H9 (cell line): Measurements from ENCODE around the gene GCSH. TPM values are rescaled to one million over a fixed set of nuclear protein-coding genes. Genes with fewer than 3 reads are reported as not detected.

Experiments used
- DNase-seq: peaks from one replicate; pipeline ENCODE4 v3.0.0-alpha.2; 2017
- H2AFZ ChIP-seq: one replicate; pipeline ENCODE4 v1.6.1; 2013; ENCODE audit warnings: mild to moderate bottlenecking, low read length, control low read depth, moderate library complexity
- H2AK5ac ChIP-seq: 2 replicates; pipeline ENCODE4 v1.6.1; 2013; ENCODE audit warnings: low read length, control low read depth, mixed read lengths; ENCODE audit not compliant: insufficient read length
- H2BK120ac ChIP-seq: one replicate; pipeline ENCODE4 v1.6.1; 2013; ENCODE audit warnings: low read depth, mild to moderate bottlenecking, low read length, control low read depth, inconsistent platforms; ENCODE audit not compliant: poor library complexity, severe bottlenecking
- H2BK12ac ChIP-seq: 2 replicates; pipeline ENCODE4 v1.6.1; 2013; ENCODE audit warnings: low read length, control low read depth, mixed read lengths, low read depth; ENCODE audit not compliant: insufficient read length
- H2BK15ac ChIP-seq: 2 replicates; pipeline ENCODE4 v1.6.1; 2013; ENCODE audit warnings: low read depth, low read length, control low read depth
- H2BK20ac ChIP-seq: one replicate; pipeline ENCODE4 v1.6.1; 2013; ENCODE audit warnings: low read depth, mild to moderate bottlenecking, low read length, control low read depth, inconsistent platforms; ENCODE audit not compliant: poor library complexity, severe bottlenecking
- H2BK5ac ChIP-seq: 2 replicates; pipeline ENCODE4 v1.6.1; 2013; ENCODE audit warnings: low read length, control low read depth, mixed read lengths; ENCODE audit not compliant: insufficient read length
- H3K14ac ChIP-seq: 2 replicates; pipeline ENCODE4 v1.6.1; 2013; ENCODE audit warnings: low read length, control low read depth; ENCODE audit not compliant: insufficient read depth
- H3K18ac ChIP-seq: 2 replicates; pipeline ENCODE4 v1.6.1; 2013; ENCODE audit warnings: low read depth, mild to moderate bottlenecking, mixed read lengths, low read length, control low read depth; ENCODE audit not compliant: insufficient read length
- H3K23ac ChIP-seq: 2 replicates; pipeline ENCODE4 v1.6.1; 2013; ENCODE audit warnings: low read length, control low read depth, mixed read lengths, low read depth; ENCODE audit not compliant: insufficient read length
- H3K23me2 ChIP-seq: 2 replicates; pipeline ENCODE4 v1.6.1; 2013; ENCODE audit warnings: low read depth, mild to moderate bottlenecking, mixed read lengths, low read length, control low read depth; ENCODE audit not compliant: insufficient read length, poor library complexity, severe bottlenecking
- H3K27ac ChIP-seq: 2 replicates; pipeline ENCODE4 v1.5.1; 2013; ENCODE audit warnings: low read length, control low read depth, mixed read lengths, low read depth; ENCODE audit not compliant: insufficient read length
- H3K27me3 ChIP-seq: 2 replicates; pipeline ENCODE4 v1.6.1; 2013; ENCODE audit warnings: low read length, control low read depth, inconsistent platforms; ENCODE audit not compliant: insufficient read depth
- H3K4ac ChIP-seq: 2 replicates; pipeline ENCODE4 v1.6.1; 2013; ENCODE audit warnings: low read depth, mild to moderate bottlenecking, control low read depth, inconsistent platforms, low read length, moderate library complexity
- H3K4me1 ChIP-seq: 2 replicates; pipeline ENCODE4 v1.6.1; 2013; ENCODE audit warnings: low read length, control low read depth, inconsistent platforms; ENCODE audit not compliant: insufficient read depth
- H3K4me2 ChIP-seq: 2 replicates; pipeline ENCODE4 v1.6.1; 2013; ENCODE audit warnings: low read length, control low read depth, mixed read lengths; ENCODE audit not compliant: insufficient read length, insufficient read depth
- H3K56ac ChIP-seq: 2 replicates; pipeline ENCODE4 v1.6.1; 2013; ENCODE audit warnings: low read depth, mild to moderate bottlenecking, mixed read lengths, low read length, control low read depth; ENCODE audit not compliant: insufficient read length
- H3K79me1 ChIP-seq: 2 replicates; pipeline ENCODE4 v1.6.1; 2013; ENCODE audit warnings: low read depth, mild to moderate bottlenecking, moderate library complexity, low read length, control low read depth, inconsistent platforms; ENCODE audit not compliant: insufficient read depth, poor library complexity, severe bottlenecking
- H3K79me2 ChIP-seq: 2 replicates; pipeline ENCODE4 v1.6.1; 2013; ENCODE audit warnings: low read length, control low read depth, inconsistent platforms; ENCODE audit not compliant: insufficient read depth
- H3K9ac ChIP-seq: 2 replicates; pipeline ENCODE4 v1.6.1; 2013; ENCODE audit warnings: low read length, control low read depth, mixed read lengths; ENCODE audit not compliant: insufficient read length; ENCODE audit errors: extremely low read depth
- H3K9me3 ChIP-seq: one replicate; pipeline ENCODE4 v1.6.1; 2013; ENCODE audit warnings: low read depth, low read length, inconsistent platforms; ENCODE audit not compliant: control insufficient read depth
- H3T11ph ChIP-seq: one replicate; pipeline ENCODE4 v1.6.1; 2013; ENCODE audit warnings: mild to moderate bottlenecking, low read length, control low read depth, inconsistent platforms
- H4K20me1 ChIP-seq: one replicate; pipeline ENCODE4 v1.6.1; 2013; ENCODE audit not compliant: control insufficient read depth, insufficient read length, insufficient read depth
- H4K5ac ChIP-seq: 2 replicates; pipeline ENCODE4 v1.6.1; 2013; ENCODE audit warnings: low read depth, mild to moderate bottlenecking, mixed read lengths, low read length, control low read depth; ENCODE audit not compliant: insufficient read length
- H4K8ac ChIP-seq: replicated peaks from 2 replicates; pipeline ENCODE4 v1.6.1; 2013; ENCODE audit warnings: low read length, control low read depth, mixed read lengths, low read depth; ENCODE audit not compliant: insufficient read length
- H4K91ac ChIP-seq: 2 replicates; pipeline ENCODE4 v1.6.1; 2013; ENCODE audit warnings: low read depth, mild to moderate bottlenecking, moderate library complexity, mixed read lengths, low read length, control low read depth; ENCODE audit not compliant: insufficient read length
- H3K27ac Mint-ChIP-seq, 3 experiments: 2 replicates in 2 of 3; 3 replicates in 1 of 3; pipeline ENCODE4 v1.8.0; 2020 to 2021; ENCODE audit warnings: mixed read lengths in 3 of 3, mild to moderate bottlenecking in 1 of 3, moderate library complexity in 1 of 3
- H3K27me3 Mint-ChIP-seq: 2 replicates; pipeline ENCODE4 v1.8.0; 2021; ENCODE audit warnings: low read depth, mild to moderate bottlenecking, moderate library complexity, mixed read lengths
- H3K36me3 Mint-ChIP-seq, 3 experiments: 2 replicates in 2 of 3; 3 replicates in 1 of 3; pipeline ENCODE4 v1.8.0; 2020 to 2021; ENCODE audit warnings: low read depth in 3 of 3, mixed read lengths in 3 of 3; ENCODE audit not compliant: insufficient read depth in 1 of 3
- H3K4me1 Mint-ChIP-seq, 2 experiments: 2 replicates each; pipeline ENCODE4 v1.8.0; 2020; ENCODE audit warnings: mixed read lengths in 2 of 2
- H3K4me3 Mint-ChIP-seq, 2 experiments: 2 replicates in 1 of 2; 3 replicates in 1 of 2; pipeline ENCODE4 v1.8.0; 2020 to 2021; ENCODE audit warnings: mild to moderate bottlenecking in 2 of 2, mixed read lengths in 2 of 2, moderate library complexity in 1 of 2
- H3K9me3 Mint-ChIP-seq, 2 experiments: 2 replicates in 1 of 2; 3 replicates in 1 of 2; pipeline ENCODE4 v1.8.0; 2020; ENCODE audit warnings: mild to moderate bottlenecking in 2 of 2, mixed read lengths in 2 of 2, moderate library complexity in 1 of 2
- CTCF ChIP-seq: fragments of 200-600 bp; sonication (generic); conservative IDR thresholded peaks from 3 replicates; pipeline ENCODE4 v1.8.0; 2021; ENCODE audit warnings: antibody characterized with exemption, mild to moderate bottlenecking
- WGBS: extraction: QIAGEN DNeasy Blood & Tissue Kit; methylation state at CpG from one replicate; pipeline ENCODE4 v1.1.7; 2013; ENCODE audit warnings: missing lambda C conversion rate, low lambda C conversion rate, mixed read lengths; ENCODE audit not compliant: insufficient read length; ENCODE audit errors: extremely low coverage; 5-methylcytosine and 5-hydroxymethylcytosine counted together
- total RNA-seq: library from RNA; stranded (reverse); gene quantifications from 2 replicates; pipeline ENCODE4 v1.2.1, GENCODE V29; 2021

The GCSH gene
- total RNA-seq, 1 experiment from 2014 or later, result 87.4 TPM

- peak overlapping the region in 1 of 3 experiments; percentile 34; a peak in 1 of 7 replicates for H3K27ac Mint-ChIP-seq
- Histone ChIP-seq H4K91ac (no peak overlapping the region), H2AFZ (no peak overlapping the region), H3K79me1 (no peaks in the 10 kb centered on the region), H3K4ac (no peak overlapping the region), H3K23me2 (no peaks in the 10 kb centered on the region), H2AK5ac (no peak overlapping the region), H3K4me1 (no peaks in the 10 kb centered on the region), H3K9ac (no peak overlapping the region), H3K27ac (no peak overlapping the region), H2BK15ac (no peak overlapping the region), H4K8ac (no peak overlapping the region), H3K14ac (no peak overlapping the region), H3K27me3 (no peaks in the 10 kb centered on the region), H2BK120ac (no peak overlapping the region), H2BK20ac (no peak overlapping the region), H2BK5ac (no peak overlapping the region), H3K18ac (no peak overlapping the region), H3K56ac (no peak overlapping the region), H3T11ph (no peak overlapping the region), H2BK12ac (no peak overlapping the region), H3K9me3 (no peaks in the 10 kb centered on the region), H4K20me1 (no peaks in the 10 kb centered on the region), H3K4me2 (no peak overlapping the region), H3K23ac (no peak overlapping the region), H4K5ac (no peak overlapping the region), H3K79me2 (no peaks in the 10 kb centered on the region)
- no peak for TF ChIP-seq CTCF
- no peaks in the 10 kb centered on the region for H3K36me3 Mint-ChIP-seq
- H3K9me3 Mint-ChIP-seq, result no peaks in the 10 kb centered on the region
- DNase-seq, result no peak
- no peaks in the 10 kb centered on the region; the same call in 1 of the 2 replicates for H3K27me3 Mint-ChIP-seq
- no peak overlapping the region for H3K4me3 Mint-ChIP-seq
- peaks cover 5 to 6% of the 10 kb centered on the region in 2 experiments; a peak in 3 of 4 replicates for H3K4me1 Mint-ChIP-seq
- WGBS, result no CpG with 5 or more reads among the region's 1 CpG
Observed at GRCh38 chr16:81067166-81067565, 29.0 kb downstream of the GCSH start.
